ENCODE results near the gene TVP23C.
A peak's percentile ranks its signal among the peaks of the same experiment; 100 is the strongest.

Gene TVP23C

GRCh38 chr17:15462976-15463772 is 100.1 kb downstream of the TVP23C start:
- peak overlapping the region; percentile 81 for H3K27ac ChIP-seq
- DNase-seq (ENCODE audit: low spot score), result peak; percentile 27
- TF ChIP-seq CTCF (conservative IDR thresholded peaks at IDR 0.05; ENCODE audit: low read depth), result no peak
- ChIA-PET CTCF (no interaction called here), POLR2A (ENCODE audit: low non-redundant PET) (no interaction called here)

- peak overlapping the region; percentile 33 for H3K27ac ChIP-seq
- CTCF ChIA-PET, result no interaction called here
These were observed 105.6 kb downstream of the TVP23C start for GRCh38 chr17:15457723-15458094.

GRCh38 chr17:15456972-15457722 is 106.1 kb downstream of the TVP23C start:
- ChIA-PET CTCF (no interaction called here), POLR2A (ENCODE audit: low non-redundant PET) (no interaction called here)
- no peak for DNase-seq (ENCODE audit: low spot score)
- no peak for TF ChIP-seq CTCF (conservative IDR thresholded peaks at IDR 0.05; ENCODE audit: low read depth)
- H3K27ac ChIP-seq, result peak overlapping the region; percentile 33

More at GRCh38 chr17:15457723-15458094, 105.6 kb downstream of the TVP23C start:
- POLR2A ChIA-PET (ENCODE audit: low non-redundant PET), result no interaction called here
- TF ChIP-seq CTCF (conservative IDR thresholded peaks at IDR 0.05; ENCODE audit: low read depth), result no peak
- DNase-seq (ENCODE audit: low spot score), result no peak

GRCh38 chr17:15456496-15456895 is 106.8 kb downstream of the TVP23C start:
- TF ChIP-seq CTCF (conservative IDR thresholded peaks at IDR 0.05; ENCODE audit: low read depth), result no peak
- ChIA-PET POLR2A (ENCODE audit: low non-redundant PET) (no interaction called here), CTCF (no interaction called here)
- no peak for DNase-seq (ENCODE audit: low spot score)
- no peak overlapping the region for H3K27ac ChIP-seq

GRCh38 chr17:15454346-15454745 is 108.9 kb downstream of the TVP23C start:
- ChIA-PET POLR2A (ENCODE audit: low non-redundant PET) (no interaction called here), CTCF (no interaction called here)
- TF ChIP-seq CTCF (conservative IDR thresholded peaks at IDR 0.05; ENCODE audit: low read depth), result no peak
- H3K27ac ChIP-seq, result no peak overlapping the region
- DNase-seq (ENCODE audit: low spot score), result no peak

- DNase-seq (ENCODE audit: low spot score), result no peak
- CTCF ChIA-PET, result no interaction called here
- no peak for TF ChIP-seq CTCF (conservative IDR thresholded peaks at IDR 0.05; ENCODE audit: low read depth)
- no peak overlapping the region for H3K27ac ChIP-seq
- POLR2A ChIA-PET (ENCODE audit: low non-redundant PET), result no interaction called here
These were observed 109.5 kb downstream of the TVP23C start for GRCh38 chr17:15453782-15454181.

Measured in RWPE1 (cell line).